ENCODE results near the gene MYO5B. TPM values are rescaled to one million over a fixed set of nuclear protein-coding genes. Genes with fewer than 3 reads are reported as not detected.
"Not testable (repeated sequence)": the region's sequence is repeated elsewhere in the genome, so short reads cannot be mapped to it uniquely, and the experiment has no call there.

Gene MYO5B
- total RNA-seq, 1 donor from 2014 or later, result 6.7 TPM

GRCh38 chr18:50096766-50097435 is 98.0 kb downstream of the MYO5B start:
- Histone ChIP-seq H4K20me1 (ENCODE audit: low read depth) (no peaks in the 10 kb centered on the region), H3K4me1 (peaks cover 7% of the 10 kb centered on the region), H3K36me3 (no peaks in the 10 kb centered on the region), H3K27me3 (no peaks in the 10 kb centered on the region), H2AFZ (replicated peaks) (no peak overlapping the region), H3K9ac (no peak overlapping the region), H3K4me3 (no peak overlapping the region), H3K79me2 (ENCODE audit: low read depth) (no peaks in the 10 kb centered on the region), H3F3A (ENCODE audit: low read depth) (no peaks in the 10 kb centered on the region), H3K9me3 (ENCODE audit: low read depth) (no peaks in the 10 kb centered on the region), H3K4me2 (no peak overlapping the region), H3K27ac (no peak overlapping the region)
- TF ChIP-seq, protein P1, sequence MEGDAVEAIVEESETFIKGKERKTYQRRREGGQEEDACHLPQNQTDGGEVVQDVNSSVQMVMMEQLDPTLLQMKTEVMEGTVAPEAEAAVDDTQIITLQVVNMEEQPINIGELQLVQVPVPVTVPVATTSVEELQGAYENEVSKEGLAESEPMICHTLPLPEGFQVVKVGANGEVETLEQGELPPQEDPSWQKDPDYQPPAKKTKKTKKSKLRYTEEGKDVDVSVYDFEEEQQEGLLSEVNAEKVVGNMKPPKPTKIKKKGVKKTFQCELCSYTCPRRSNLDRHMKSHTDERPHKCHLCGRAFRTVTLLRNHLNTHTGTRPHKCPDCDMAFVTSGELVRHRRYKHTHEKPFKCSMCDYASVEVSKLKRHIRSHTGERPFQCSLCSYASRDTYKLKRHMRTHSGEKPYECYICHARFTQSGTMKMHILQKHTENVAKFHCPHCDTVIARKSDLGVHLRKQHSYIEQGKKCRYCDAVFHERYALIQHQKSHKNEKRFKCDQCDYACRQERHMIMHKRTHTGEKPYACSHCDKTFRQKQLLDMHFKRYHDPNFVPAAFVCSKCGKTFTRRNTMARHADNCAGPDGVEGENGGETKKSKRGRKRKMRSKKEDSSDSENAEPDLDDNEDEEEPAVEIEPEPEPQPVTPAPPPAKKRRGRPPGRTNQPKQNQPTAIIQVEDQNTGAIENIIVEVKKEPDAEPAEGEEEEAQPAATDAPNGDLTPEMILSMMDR (IDR thresholded peaks at IDR 0.05), result no peak
- TF ChIP-seq EZH2phosphoT487 (IDR thresholded peaks at IDR 0.05), result no peak
- no peak for TF ChIP-seq EZH2 (IDR thresholded peaks at IDR 0.05)
- Mint-ChIP-seq H3K4me1 (peaks cover 6% of the 10 kb centered on the region), H3K27ac (no peak overlapping the region), H3K4me3 (no peak overlapping the region), H3K36me3 (no peaks in the 10 kb centered on the region), H3K27me3 (ENCODE audit: insufficient read depth, low read depth) (peaks cover 1% of the 10 kb centered on the region), H3K9me3 (no peaks in the 10 kb centered on the region)
- DNase-seq (ENCODE audit: low spot score), result no peak

GRCh38 chr18:50094786-50095185 is 100.2 kb downstream of the MYO5B start:
- not testable (repeated sequence) for H3K9me3 ChIP-seq (ENCODE audit: low read depth); H4K20me1 ChIP-seq (ENCODE audit: low read depth); H3K4me3 Mint-ChIP-seq; DNase-seq (ENCODE audit: low spot score); H3K9ac ChIP-seq; H3K27ac ChIP-seq; H3K79me2 ChIP-seq (ENCODE audit: low read depth); H3K27me3 Mint-ChIP-seq (ENCODE audit: insufficient read depth, low read depth); H3K27ac Mint-ChIP-seq; H3K36me3 ChIP-seq; H3K36me3 Mint-ChIP-seq; H3K4me2 ChIP-seq; H3K27me3 ChIP-seq; H3K9me3 Mint-ChIP-seq; H3F3A ChIP-seq (ENCODE audit: low read depth); H2AFZ ChIP-seq (replicated peaks); H3K4me3 ChIP-seq
- H3K4me1 Mint-ChIP-seq, result peaks cover 17% of the 10 kb centered on the region
- H3K4me1 ChIP-seq, result peaks cover 14% of the 10 kb centered on the region

GRCh38 chr18:50094221-50094773 is 100.7 kb downstream of the MYO5B start:
- no peaks in the 10 kb centered on the region for H3K27me3 Mint-ChIP-seq (ENCODE audit: insufficient read depth, low read depth)

More at GRCh38 chr18:50094221-50094773, 100.7 kb downstream of the MYO5B start:
- Histone ChIP-seq H3K79me2 (ENCODE audit: low read depth) (no peaks in the 10 kb centered on the region), H3K9me3 (ENCODE audit: low read depth) (no peaks in the 10 kb centered on the region), H3K4me3 (no peak overlapping the region), H3K27me3 (no peaks in the 10 kb centered on the region), H3F3A (ENCODE audit: low read depth) (no peaks in the 10 kb centered on the region), H3K9ac (no peak overlapping the region), H3K4me1 (peaks cover 14% of the 10 kb centered on the region), H2AFZ (replicated peaks) (no peak overlapping the region), H3K36me3 (no peaks in the 10 kb centered on the region), H3K27ac (no peak overlapping the region), H3K4me2 (no peak overlapping the region), H4K20me1 (ENCODE audit: low read depth) (no peaks in the 10 kb centered on the region)
- no peak for DNase-seq (ENCODE audit: low spot score)
- Mint-ChIP-seq H3K4me1 (peaks cover 17% of the 10 kb centered on the region), H3K27ac (no peak overlapping the region), H3K4me3 (no peak overlapping the region), H3K9me3 (no peaks in the 10 kb centered on the region), H3K36me3 (no peaks in the 10 kb centered on the region)
- TF ChIP-seq, protein P1 (IDR thresholded peaks at IDR 0.05), result no peak
- TF ChIP-seq EZH2phosphoT487 (IDR thresholded peaks at IDR 0.05) (no peak), EZH2 (IDR thresholded peaks at IDR 0.05) (no peak)
